Measurements from ENCODE around the gene RPS15.

The RPS15 gene

GRCh38 chr19:1489463-1490310, 51.5 kb downstream of the RPS15 start:
- no peak for DNase-seq
